Muscle layer of duodenum (tissue), 2 donors: Measurements from ENCODE around the gene MRPL48.
"Not testable (repeated sequence)": the region's sequence is repeated elsewhere in the genome, so short reads cannot be mapped to it uniquely, and the experiment has no call there.

ENCODE experiments used
- H3K27ac ChIP-seq: one replicate; pipeline ENCODE4 v1.7.0; 2013; ENCODE audit warnings: mild to moderate bottlenecking, low read length
- H3K27me3 ChIP-seq: one replicate; pipeline ENCODE4 v1.7.0; 2013; ENCODE audit warnings: low read depth, mild to moderate bottlenecking, control low read depth, low read length
- H3K36me3 ChIP-seq, 2 donors: one replicate each; pipeline ENCODE4 v1.7.0; 2013; ENCODE audit warnings: low read length in 2 of 2, control low read depth in 1 of 2, mild to moderate bottlenecking in 1 of 2; ENCODE audit not compliant: insufficient read depth in 2 of 2, control insufficient read depth in 1 of 2
- H3K4me1 ChIP-seq, 2 donors: one replicate each; pipeline ENCODE4 v1.7.0; 2013; ENCODE audit warnings: low read length in 2 of 2, mild to moderate bottlenecking in 2 of 2, control low read depth in 1 of 2, moderate library complexity in 1 of 2; ENCODE audit not compliant: insufficient read depth in 2 of 2, control insufficient read depth in 1 of 2
- H3K4me3 ChIP-seq, 2 donors: one replicate each; pipeline ENCODE4 v1.7.0; 2013; ENCODE audit warnings: low read length in 2 of 2, low read depth in 1 of 2, mild to moderate bottlenecking in 1 of 2
- H3K9me3 ChIP-seq, 2 donors: one replicate each; pipeline ENCODE4 v1.7.0; 2013; ENCODE audit warnings: low read length in 2 of 2, control low read depth in 1 of 2, mild to moderate bottlenecking in 1 of 2; ENCODE audit not compliant: control insufficient read depth in 1 of 2
- donor health status: healthy.

The MRPL48 gene

GRCh38 chr11:73755670-73756069, 32.0 kb upstream of the MRPL48 start:
- Histone ChIP-seq H3K4me3 (no peak overlapping the region), H3K27me3 (no peaks in the 10 kb centered on the region), H3K9me3 (no peaks in the 10 kb centered on the region), H3K36me3 (peaks cover 0 to 4% of the 10 kb centered on the region in 2 donors), H3K4me1 (peaks cover 7 to 30% of the 10 kb centered on the region in 2 donors), H3K27ac (no peak overlapping the region)

GRCh38 chr11:73757598-73757997, 30.1 kb upstream of the MRPL48 start:
- Histone ChIP-seq H3K36me3 (peaks cover 0 to 4% of the 10 kb centered on the region in 2 donors), H3K4me1 (peaks cover 7 to 19% of the 10 kb centered on the region in 2 donors), H3K27ac (no peak overlapping the region)

GRCh38 chr11:73758451-73758850, 29.2 kb upstream of the MRPL48 start:
- Histone ChIP-seq H3K27ac (no peak overlapping the region), H3K27me3 (no peaks in the 10 kb centered on the region), H3K4me1 (peaks cover 7 to 15% of the 10 kb centered on the region in 2 donors), H3K36me3 (peaks cover 0 to 4% of the 10 kb centered on the region in 2 donors), H3K9me3 (no peaks in the 10 kb centered on the region), H3K4me3 (peak overlapping the region; percentile 94 to 98)

More at GRCh38 chr11:73757598-73757997, 30.1 kb upstream of the MRPL48 start:
- no peaks in the 10 kb centered on the region for H3K27me3 ChIP-seq
- no peak overlapping the region for H3K4me3 ChIP-seq
- no peaks in the 10 kb centered on the region for H3K9me3 ChIP-seq

- H3K4me1 ChIP-seq, result peaks cover 7 to 15% of the 10 kb centered on the region in 2 donors
- no peaks in the 10 kb centered on the region for H3K9me3 ChIP-seq
- peak overlapping the region; percentile 93 for H3K27ac ChIP-seq
- no peaks in the 10 kb centered on the region for H3K27me3 ChIP-seq
- peak overlapping the region; percentile 94 to 98 for H3K4me3 ChIP-seq
- peaks cover 0 to 4% of the 10 kb centered on the region in 2 donors for H3K36me3 ChIP-seq
These were observed 28.0 kb upstream of the MRPL48 start for GRCh38 chr11:73759610-73760134.

GRCh38 chr11:73760135-73760678, 27.5 kb upstream of the MRPL48 start:
- Histone ChIP-seq H3K36me3 (peaks cover 0 to 4% of the 10 kb centered on the region in 2 donors), H3K4me1 (peaks cover 7 to 15% of the 10 kb centered on the region in 2 donors), H3K9me3 (no peaks in the 10 kb centered on the region), H3K27me3 (no peaks in the 10 kb centered on the region), H3K27ac (peak overlapping the region; percentile 93), H3K4me3 (peak overlapping the region; percentile 94 to 98)

- Histone ChIP-seq H3K27me3 (no peaks in the 10 kb centered on the region), H3K4me1 (peaks cover 7 to 15% of the 10 kb centered on the region in 2 donors), H3K9me3 (no peaks in the 10 kb centered on the region), H3K4me3 (peak within 1 kb of the TSS; percentile 94 to 98), H3K36me3 (peaks cover 0 to 4% of the 10 kb centered on the region in 2 donors), H3K27ac (peak within 1 kb of the TSS; percentile 93)
These were observed 26.8 kb upstream of the MRPL48 start, which contains the start of gene RAB6A for GRCh38 chr11:73760679-73761402. Gene RAB6A, minus strand, starts transcription at chr11:73761074. Its CDS starts 439 bp downstream, at chr11:73760635.

GRCh38 chr11:73761403-73761945, 26.2 kb upstream of the MRPL48 start:
- peaks cover 7 to 15% of the 10 kb centered on the region in 2 donors for H3K4me1 ChIP-seq
- H3K4me3 ChIP-seq, result peak overlapping the region; percentile 45 to 47
- peaks cover 0 to 4% of the 10 kb centered on the region in 2 donors for H3K36me3 ChIP-seq
- no peaks in the 10 kb centered on the region for H3K27me3 ChIP-seq
- no peaks in the 10 kb centered on the region for H3K9me3 ChIP-seq
- H3K27ac ChIP-seq, result peak overlapping the region; percentile 65

- Histone ChIP-seq H3K27ac (no peak overlapping the region), H3K9me3 (no peaks in the 10 kb centered on the region), H3K4me3 (no peak overlapping the region), H3K4me1 (peaks cover 7 to 15% of the 10 kb centered on the region in 2 donors), H3K27me3 (no peaks in the 10 kb centered on the region), H3K36me3 (peaks cover 0 to 4% of the 10 kb centered on the region in 2 donors)
These were observed 24.9 kb upstream of the MRPL48 start for GRCh38 chr11:73762732-73763131.

- Histone ChIP-seq H3K4me3 (no peak overlapping the region), H3K36me3 (no peaks in the 10 kb centered on the region), H3K4me1 (no peaks in the 10 kb centered on the region), H3K27ac (no peak overlapping the region), H3K27me3 (no peaks in the 10 kb centered on the region), H3K9me3 (no peaks in the 10 kb centered on the region)
These were observed 20.9 kb upstream of the MRPL48 start for GRCh38 chr11:73766763-73767162.

- not testable (repeated sequence) for H3K27ac ChIP-seq, H3K9me3 ChIP-seq, H3K4me3 ChIP-seq, H3K4me1 ChIP-seq, H3K27me3 ChIP-seq, H3K36me3 ChIP-seq
These were observed 16.9 kb upstream of the MRPL48 start for GRCh38 chr11:73770811-73771210.
